Fibroblast of lung (primary cell): Measurements from ENCODE around the gene CDC123. TPM values are rescaled to one million over a fixed set of nuclear protein-coding genes. Genes with fewer than 3 reads are reported as not detected.

Experiments
- DNase-seq, 2 donors: peaks; one replicate each; pipeline versions ENCODE4 v3.0.0 to v3.0.0-alpha.2; 2010; ENCODE audit warnings: low read depth in 2 of 2
- H2AFZ ChIP-seq: 2 replicates; pipeline ENCODE4 v1.5.1; 2012; ENCODE audit warnings: low read length, control low read depth, inconsistent platforms
- H3K27ac ChIP-seq: 2 replicates; pipeline ENCODE4 v1.5.1; 2011; ENCODE audit warnings: low read length, control low read depth; ENCODE audit not compliant: insufficient read depth
- H3K27me3 ChIP-seq: 2 replicates; pipeline ENCODE4 v1.5.1; 2011; ENCODE audit warnings: mild to moderate bottlenecking, low read length; ENCODE audit not compliant: control insufficient read depth, insufficient read depth
- H3K36me3 ChIP-seq: 2 replicates; pipeline ENCODE4 v1.5.1; 2011; ENCODE audit warnings: low read length; ENCODE audit not compliant: control insufficient read depth, insufficient read depth
- H3K4me1 ChIP-seq: 2 replicates; pipeline ENCODE4 v1.5.1; 2011; ENCODE audit warnings: low read length; ENCODE audit not compliant: control insufficient read depth, insufficient read depth; ENCODE audit errors: extremely low read depth
- H3K4me2 ChIP-seq: 2 replicates; pipeline ENCODE4 v1.5.1; 2011; ENCODE audit warnings: low read length, control low read depth; ENCODE audit not compliant: insufficient read depth; ENCODE audit errors: extremely low read depth
- H3K4me3 ChIP-seq, 4 experiments: fragments of 200-600 bp in 1 of 4; sonication (generic) in 1 of 4; replicated peaks in 1 of 4; 2 replicates each; pipeline ENCODE4 v1.5.1; 2011 to 2016; ENCODE audit warnings: low read length in 4 of 4, low read depth in 3 of 4, mild to moderate bottlenecking in 3 of 4, control low read depth in 2 of 4, inconsistent platforms in 1 of 4, mixed read lengths in 1 of 4; ENCODE audit not compliant: insufficient read depth in 1 of 4; ENCODE audit errors: control extremely low read depth in 1 of 4
- H3K79me2 ChIP-seq: 2 replicates; pipeline ENCODE4 v1.5.1; 2012; ENCODE audit warnings: mild to moderate bottlenecking, low read length, inconsistent platforms; ENCODE audit not compliant: control insufficient read depth, insufficient read depth
- H3K9ac ChIP-seq: 2 replicates; pipeline ENCODE4 v1.5.1; 2011; ENCODE audit warnings: mild to moderate bottlenecking, low read length, control low read depth; ENCODE audit not compliant: insufficient read depth
- H3K9me3 ChIP-seq: 2 replicates; pipeline ENCODE4 v1.5.1; 2012; ENCODE audit warnings: low read depth, low read length; ENCODE audit not compliant: control insufficient read depth, insufficient read depth
- H4K20me1 ChIP-seq: 2 replicates; pipeline ENCODE4 v1.5.1; 2011; ENCODE audit warnings: low read length; ENCODE audit not compliant: control insufficient read depth, insufficient read depth; ENCODE audit errors: extremely low read depth
- CTCF ChIP-seq, 2 donors: IDR thresholded peaks in 1 of 2; conservative IDR thresholded peaks in 1 of 2; 1 replicate in 1 of 2; 2 replicates in 1 of 2; pipeline ENCODE4 v1.5.1; 2011 to 2012; ENCODE audit warnings: low read length in 2 of 2, control low read depth in 1 of 2, inconsistent platforms in 1 of 2, low read depth in 1 of 2, mild to moderate bottlenecking in 1 of 2
- EZH2 ChIP-seq: IDR thresholded peaks from 2 replicates; pipeline ENCODE4 v1.5.1; 2012; ENCODE audit warnings: low read length, control low read depth, mild to moderate bottlenecking; ENCODE audit errors: missing control alignments
- polyA plus RNA-seq, 2 donors: library from polyadenylated mRNA; depleted of rRNA in 1 of 2; stranded (reverse) in 1 of 2; unstranded in 1 of 2; fragments of >200 nt; gene quantifications; 2 replicates each; pipeline ENCODE4 v1.2.1, GENCODE V29; 2011 to 2012; ENCODE audit warnings: missing spikeins in 1 of 2
- total RNA-seq: library from RNA; depleted of rRNA; stranded (reverse); fragments of >200 nt; gene quantifications from 2 replicates; pipeline ENCODE4 v1.2.1, GENCODE V29; 2014

CDC123 gene
- total and polyA plus RNA-seq, 2 donors (not counting 1 experiment from before 2014, with no cell fraction given), result 144 to 172 TPM

DNA sequence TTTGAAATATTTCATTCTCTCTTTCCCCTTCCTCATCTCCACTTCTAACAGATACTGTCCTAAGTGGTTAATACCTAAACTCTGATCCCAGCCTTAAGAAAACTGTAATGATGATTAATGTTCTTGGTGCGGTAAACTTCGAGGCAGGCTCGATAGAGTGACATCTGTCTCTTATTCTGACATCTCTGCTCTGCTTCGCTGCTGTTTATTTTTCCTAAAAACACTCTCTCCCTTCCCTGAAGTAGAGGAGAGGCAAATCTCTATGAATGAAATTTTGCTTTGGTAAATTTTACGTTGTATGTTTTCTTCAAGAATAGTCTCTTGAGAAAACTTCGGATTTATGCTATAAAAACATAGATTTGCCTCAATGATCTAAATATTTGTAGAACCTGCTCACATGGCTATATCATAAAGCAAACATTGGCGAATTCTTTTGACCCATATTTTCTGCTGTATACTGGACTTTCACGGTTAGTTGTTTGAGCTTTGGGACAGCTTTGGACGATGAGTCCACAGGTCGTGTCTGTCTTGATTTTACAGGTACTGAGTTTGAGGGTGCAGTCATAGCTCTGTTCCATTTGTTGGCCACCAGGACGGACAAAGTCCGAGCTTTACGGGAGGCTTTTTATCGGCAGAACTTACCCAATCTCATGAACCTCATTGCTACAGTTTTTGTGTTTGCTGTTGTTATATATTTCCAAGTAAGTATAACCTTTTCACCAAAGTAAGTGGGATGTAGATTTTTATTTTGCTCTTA is 39.4 kb upstream of the CDC123 start:
- Histone ChIP-seq H4K20me1 (no peaks in the 10 kb centered on the region), H3K36me3 (peaks cover 2% of the 10 kb centered on the region), H3K79me2 (no peaks in the 10 kb centered on the region), H3K9me3 (no peaks in the 10 kb centered on the region), H3K4me2 (no peak overlapping the region), H3K27ac (no peak overlapping the region), H3K4me1 (no peaks in the 10 kb centered on the region), H3K9ac (no peak overlapping the region), H3K27me3 (no peaks in the 10 kb centered on the region), H3K4me3 (no peak overlapping the region), H2AFZ (no peak overlapping the region)
- no peak for DNase-seq
- TF ChIP-seq CTCF (conservative IDR thresholded peaks at IDR 0.05 in 1 of 2, IDR thresholded peaks at IDR 0.05 in 1 of 2; ENCODE audit: low read depth in 1 of 2, low read length in 2 of 2) (no peak), EZH2 (no peak)

GRCh38 chr10:12158111-12158510 is 37.9 kb upstream of the CDC123 start:
- H3K4me1 ChIP-seq, result no peaks in the 10 kb centered on the region
- H3K27me3 ChIP-seq, result no peaks in the 10 kb centered on the region
- H2AFZ ChIP-seq, result no peak overlapping the region
- H3K36me3 ChIP-seq, result peaks cover 2% of the 10 kb centered on the region
- no peaks in the 10 kb centered on the region for H3K9me3 ChIP-seq
- H4K20me1 ChIP-seq, result no peaks in the 10 kb centered on the region
- H3K79me2 ChIP-seq, result no peaks in the 10 kb centered on the region
- H3K4me2 ChIP-seq, result no peak overlapping the region
- H3K4me3 ChIP-seq, result no peak overlapping the region
- no peak for TF ChIP-seq CTCF (conservative IDR thresholded peaks at IDR 0.05 in 1 of 2, IDR thresholded peaks at IDR 0.05 in 1 of 2; ENCODE audit: low read depth in 1 of 2, low read length in 2 of 2)
- TF ChIP-seq EZH2, result no peak
- no peak overlapping the region for H3K9ac ChIP-seq
- H3K27ac ChIP-seq, result no peak overlapping the region
- DNase-seq, result no peak

DNA sequence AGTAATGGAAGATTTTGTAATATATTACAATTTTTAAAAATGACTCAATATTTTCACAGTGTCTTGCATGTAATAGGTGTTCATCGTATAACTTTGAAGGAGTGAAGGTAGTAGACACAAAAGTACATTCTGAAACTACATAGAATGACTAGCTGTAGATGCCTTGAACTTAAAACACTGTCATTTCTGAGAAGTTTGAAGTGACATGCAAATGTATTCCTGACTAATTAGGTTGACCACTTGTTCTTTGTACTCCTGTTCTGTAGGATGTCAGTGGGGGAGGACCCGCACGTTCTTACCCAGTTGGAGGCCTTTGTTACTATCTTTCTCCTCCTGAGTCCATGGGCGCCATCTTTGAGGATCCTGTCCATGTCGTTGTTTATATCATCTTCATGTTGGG is 35.3 kb upstream of the CDC123 start:
- Histone ChIP-seq H3K4me1 (no peaks in the 10 kb centered on the region), H4K20me1 (no peaks in the 10 kb centered on the region), H3K4me2 (no peak overlapping the region), H3K36me3 (peaks cover 2% of the 10 kb centered on the region), H3K9ac (no peak overlapping the region), H3K27me3 (no peaks in the 10 kb centered on the region), H3K79me2 (no peaks in the 10 kb centered on the region), H3K4me3 (no peak overlapping the region), H3K9me3 (no peaks in the 10 kb centered on the region), H3K27ac (no peak overlapping the region), H2AFZ (no peak overlapping the region)
- TF ChIP-seq CTCF (conservative IDR thresholded peaks at IDR 0.05 in 1 of 2, IDR thresholded peaks at IDR 0.05 in 1 of 2; ENCODE audit: low read depth in 1 of 2, low read length in 2 of 2) (no peak), EZH2 (no peak)
- DNase-seq, result no peak
